K562 (cell line): ENCODE results near the gene ERCC6L. TPM values are rescaled to one million over a fixed set of nuclear protein-coding genes. Genes with fewer than 3 reads are reported as not detected.

Experiments
- ARID2 ChIP-seq: fragments of 450-650 bp; IDR thresholded peaks from 2 replicates; pipeline ENCODE4 v1.6.1; 2017; ENCODE audit warnings: antibody characterized with exemption, mild to moderate bottlenecking
- BDP1 ChIP-seq: IDR thresholded peaks from 3 replicates; pipeline ENCODE4 v1.6.1; 2011; ENCODE audit not compliant: insufficient read length, insufficient read depth
- CXXC5 ChIP-seq: fragments of 250-450 bp; sonication (Bioruptor Pico); IDR thresholded peaks from 2 replicates; pipeline ENCODE4 v1.8.0; 2022; ENCODE audit warnings: inconsistent platforms, mild to moderate bottlenecking, moderate library complexity
- ESRRB ChIP-seq: fragments of 250-450 bp; sonication (Bioruptor Pico); IDR thresholded peaks from 2 replicates; pipeline ENCODE4 v1.5.0; 2020; ENCODE audit warnings: mild to moderate bottlenecking, moderate library complexity, borderline replicate concordance
- FOXP1 ChIP-seq: sonication (generic); formaldehyde crosslinking; IDR thresholded peaks from 2 replicates; pipeline ENCODE4 v1.8.0; 2022; ENCODE audit warnings: mild to moderate bottlenecking, missing genetic modification reagents
- GATA2 ChIP-seq: sonication (generic); formaldehyde crosslinking; IDR thresholded peaks from 2 replicates; pipeline ENCODE4 v1.4.0; 2020; ENCODE audit warnings: mild to moderate bottlenecking, missing genetic modification reagents
- HNRNPUL1 ChIP-seq: fragments of 200-400 bp; formaldehyde crosslinking; IDR thresholded peaks from 2 replicates; pipeline ENCODE4 v1.6.1; 2017; ENCODE audit warnings: low read length
- MAZ ChIP-seq, 2 experiments: fragments of 450-650 bp in 1 of 2; sonication (generic) in 1 of 2; formaldehyde crosslinking; IDR thresholded peaks in 1 of 2; conservative IDR thresholded peaks in 1 of 2; 2 replicates each; pipeline versions ENCODE4 v1.4.0 to v1.5.0; 2020; ENCODE audit warnings: mild to moderate bottlenecking in 1 of 2, missing genetic modification reagents in 1 of 2
- POLR3A ChIP-seq: IDR thresholded peaks from 2 replicates; pipeline ENCODE4 v1.6.1; 2011; ENCODE audit warnings: borderline replicate concordance, mild to moderate bottlenecking, moderate library complexity; ENCODE audit not compliant: insufficient read length, insufficient read depth; ENCODE audit errors: extremely low read depth
- RBBP5 ChIP-seq: fragments of 200-600 bp; sonication (generic); IDR thresholded peaks from 2 replicates; pipeline ENCODE4 v1.6.1; 2012; ENCODE audit warnings: borderline replicate concordance, mild to moderate bottlenecking, low read length, control low read depth, inconsistent platforms; ENCODE audit not compliant: insufficient read depth, poor library complexity, severe bottlenecking
- TOE1 ChIP-seq, 2 experiments: fragments of 450-650 bp in 1 of 2; sonication (generic) in 1 of 2; formaldehyde crosslinking in 1 of 2; IDR thresholded peaks; 2 replicates each; pipeline versions ENCODE4 v1.7.1 to v1.8.0; 2016 to 2022; ENCODE audit warnings: borderline replicate concordance in 2 of 2, mild to moderate bottlenecking in 2 of 2, antibody characterized with exemption in 1 of 2, inconsistent platforms in 1 of 2, low read depth in 1 of 2, missing genetic modification reagents in 1 of 2, moderate library complexity in 1 of 2
- polyA plus RNA-seq, 8 experiments: library from polyadenylated mRNA; depleted of rRNA in 4 of 8; stranded (reverse) in 5 of 8; unstranded in 3 of 8; fragments of >200 nt; fragmentation: Nextera tagmentation in 2 of 8; fragmentation: Illumina TruSeq in 1 of 8; extraction: Ambion mirVana in 2 of 8; extraction: Trizol in 1 of 8; gene quantifications; 2 replicates each; pipeline versions ENCODE4 v1.2.1 to v1.2.3, GENCODE V29; 2011 to 2014; ENCODE audit warnings: inconsistent platforms in 1 of 8, missing spikeins in 1 of 8
- total RNA-seq, 7 experiments: library from RNA; depleted of rRNA in 6 of 7; stranded (reverse); fragments of >200 nt in 6 of 7; fragmentation: Illumina TruSeq in 2 of 7; extraction: Trizol in 2 of 7; gene quantifications; 2 replicates each; pipeline versions ENCODE4 v1.2.1 to v1.2.3, GENCODE V29; 2011 to 2021; ENCODE audit warnings: low replicate concordance in 1 of 7
- TF ChIP-seq, protein P1 (sequence below), 3 experiments: fragments of 200-800 bp in 1 of 3; sonication (Bioruptor generic) in 1 of 3; sonication (generic) in 1 of 3; formaldehyde crosslinking in 1 of 3; IDR thresholded peaks; 2 replicates each; pipeline versions ENCODE4 v1.6.1 to v1.8.0; 2016 to 2022; ENCODE audit warnings: mild to moderate bottlenecking in 2 of 3, missing compliant biosample characterization in 2 of 3, missing genetic modification characterization in 2 of 3, missing genetic modification reagents in 1 of 3
- TF ChIP-seq, protein P2 (sequence below): fragments of 450-650 bp; IDR thresholded peaks from 2 replicates; pipeline ENCODE4 v1.6.1; 2016; ENCODE audit warnings: mild to moderate bottlenecking, moderate library complexity

The ERCC6L gene
- total and polyA plus RNA-seq, 9 of the 15 experiments (the other 6 are each of a cell fraction or from before 2014, with no cell fraction given): 6.4 to 17.4 (median 11.9) TPM

DNA sequence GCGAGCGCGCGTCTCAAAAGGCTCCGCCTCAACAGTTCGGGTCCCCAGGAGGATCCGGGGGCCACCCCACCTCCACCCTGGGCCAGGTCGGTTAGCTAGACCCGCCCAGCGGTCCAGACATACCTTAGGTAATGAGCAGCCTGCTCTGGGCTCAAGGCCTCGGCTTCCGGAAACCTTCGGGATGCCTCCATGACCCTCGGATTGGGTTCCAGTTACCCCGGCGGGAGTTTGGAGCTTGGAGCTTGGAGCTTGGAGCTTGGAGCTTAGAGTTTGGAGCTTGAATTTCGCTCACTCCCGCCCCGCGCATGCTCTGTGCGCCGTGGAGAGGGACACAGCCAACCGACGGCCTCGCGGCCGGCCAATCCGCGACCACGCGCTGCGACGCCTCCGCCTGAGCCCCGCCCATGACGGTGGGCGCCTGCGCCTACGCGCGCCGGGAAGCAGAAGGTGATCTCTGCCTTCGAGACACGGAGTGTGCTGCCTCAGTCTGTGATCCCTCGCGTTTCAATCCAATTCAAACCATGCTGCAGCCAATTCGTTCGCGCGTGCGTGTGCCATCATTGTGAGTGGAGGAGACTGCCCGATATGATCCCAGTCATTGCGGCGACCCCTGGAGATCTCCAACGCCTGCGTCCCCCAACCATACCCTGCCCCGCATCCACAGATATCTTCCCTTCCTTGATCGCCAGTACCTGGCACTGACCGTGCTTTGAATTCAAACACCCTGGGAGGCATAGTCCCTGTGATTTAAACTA is at the start of gene ERCC6L (continued):
- no peak for TF ChIP-seq FOXP1 (CRISPR knock-in tag)
- peak; percentile 67 for TF ChIP-seq CXXC5 (CRISPR knock-in tag)
- no peak for TF ChIP-seq TOE1 (IDR thresholded peaks at IDR 0.05; ENCODE audit: borderline replicate concordance)
- TF ChIP-seq TOE1 (CRISPR knock-in tag; IDR thresholded peaks at IDR 0.05; ENCODE audit: borderline replicate concordance, low read depth): no peak
- no peak for TF ChIP-seq HNRNPUL1
- no peak for TF ChIP-seq ARID2
- no peak for TF ChIP-seq GATA2 (CRISPR knock-in tag)
- TF ChIP-seq, protein P1, sequence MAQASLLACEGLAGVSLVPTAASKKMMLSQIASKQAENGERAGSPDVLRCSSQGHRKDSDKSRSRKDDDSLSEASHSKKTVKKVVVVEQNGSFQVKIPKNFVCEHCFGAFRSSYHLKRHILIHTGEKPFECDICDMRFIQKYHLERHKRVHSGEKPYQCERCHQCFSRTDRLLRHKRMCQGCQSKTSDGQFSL (CRISPR knock-in tag; IDR thresholded peaks at IDR 0.05): no peak
- TF ChIP-seq, protein P1 (tag; IDR thresholded peaks at IDR 0.05): no peak
- TF ChIP-seq, protein P2, sequence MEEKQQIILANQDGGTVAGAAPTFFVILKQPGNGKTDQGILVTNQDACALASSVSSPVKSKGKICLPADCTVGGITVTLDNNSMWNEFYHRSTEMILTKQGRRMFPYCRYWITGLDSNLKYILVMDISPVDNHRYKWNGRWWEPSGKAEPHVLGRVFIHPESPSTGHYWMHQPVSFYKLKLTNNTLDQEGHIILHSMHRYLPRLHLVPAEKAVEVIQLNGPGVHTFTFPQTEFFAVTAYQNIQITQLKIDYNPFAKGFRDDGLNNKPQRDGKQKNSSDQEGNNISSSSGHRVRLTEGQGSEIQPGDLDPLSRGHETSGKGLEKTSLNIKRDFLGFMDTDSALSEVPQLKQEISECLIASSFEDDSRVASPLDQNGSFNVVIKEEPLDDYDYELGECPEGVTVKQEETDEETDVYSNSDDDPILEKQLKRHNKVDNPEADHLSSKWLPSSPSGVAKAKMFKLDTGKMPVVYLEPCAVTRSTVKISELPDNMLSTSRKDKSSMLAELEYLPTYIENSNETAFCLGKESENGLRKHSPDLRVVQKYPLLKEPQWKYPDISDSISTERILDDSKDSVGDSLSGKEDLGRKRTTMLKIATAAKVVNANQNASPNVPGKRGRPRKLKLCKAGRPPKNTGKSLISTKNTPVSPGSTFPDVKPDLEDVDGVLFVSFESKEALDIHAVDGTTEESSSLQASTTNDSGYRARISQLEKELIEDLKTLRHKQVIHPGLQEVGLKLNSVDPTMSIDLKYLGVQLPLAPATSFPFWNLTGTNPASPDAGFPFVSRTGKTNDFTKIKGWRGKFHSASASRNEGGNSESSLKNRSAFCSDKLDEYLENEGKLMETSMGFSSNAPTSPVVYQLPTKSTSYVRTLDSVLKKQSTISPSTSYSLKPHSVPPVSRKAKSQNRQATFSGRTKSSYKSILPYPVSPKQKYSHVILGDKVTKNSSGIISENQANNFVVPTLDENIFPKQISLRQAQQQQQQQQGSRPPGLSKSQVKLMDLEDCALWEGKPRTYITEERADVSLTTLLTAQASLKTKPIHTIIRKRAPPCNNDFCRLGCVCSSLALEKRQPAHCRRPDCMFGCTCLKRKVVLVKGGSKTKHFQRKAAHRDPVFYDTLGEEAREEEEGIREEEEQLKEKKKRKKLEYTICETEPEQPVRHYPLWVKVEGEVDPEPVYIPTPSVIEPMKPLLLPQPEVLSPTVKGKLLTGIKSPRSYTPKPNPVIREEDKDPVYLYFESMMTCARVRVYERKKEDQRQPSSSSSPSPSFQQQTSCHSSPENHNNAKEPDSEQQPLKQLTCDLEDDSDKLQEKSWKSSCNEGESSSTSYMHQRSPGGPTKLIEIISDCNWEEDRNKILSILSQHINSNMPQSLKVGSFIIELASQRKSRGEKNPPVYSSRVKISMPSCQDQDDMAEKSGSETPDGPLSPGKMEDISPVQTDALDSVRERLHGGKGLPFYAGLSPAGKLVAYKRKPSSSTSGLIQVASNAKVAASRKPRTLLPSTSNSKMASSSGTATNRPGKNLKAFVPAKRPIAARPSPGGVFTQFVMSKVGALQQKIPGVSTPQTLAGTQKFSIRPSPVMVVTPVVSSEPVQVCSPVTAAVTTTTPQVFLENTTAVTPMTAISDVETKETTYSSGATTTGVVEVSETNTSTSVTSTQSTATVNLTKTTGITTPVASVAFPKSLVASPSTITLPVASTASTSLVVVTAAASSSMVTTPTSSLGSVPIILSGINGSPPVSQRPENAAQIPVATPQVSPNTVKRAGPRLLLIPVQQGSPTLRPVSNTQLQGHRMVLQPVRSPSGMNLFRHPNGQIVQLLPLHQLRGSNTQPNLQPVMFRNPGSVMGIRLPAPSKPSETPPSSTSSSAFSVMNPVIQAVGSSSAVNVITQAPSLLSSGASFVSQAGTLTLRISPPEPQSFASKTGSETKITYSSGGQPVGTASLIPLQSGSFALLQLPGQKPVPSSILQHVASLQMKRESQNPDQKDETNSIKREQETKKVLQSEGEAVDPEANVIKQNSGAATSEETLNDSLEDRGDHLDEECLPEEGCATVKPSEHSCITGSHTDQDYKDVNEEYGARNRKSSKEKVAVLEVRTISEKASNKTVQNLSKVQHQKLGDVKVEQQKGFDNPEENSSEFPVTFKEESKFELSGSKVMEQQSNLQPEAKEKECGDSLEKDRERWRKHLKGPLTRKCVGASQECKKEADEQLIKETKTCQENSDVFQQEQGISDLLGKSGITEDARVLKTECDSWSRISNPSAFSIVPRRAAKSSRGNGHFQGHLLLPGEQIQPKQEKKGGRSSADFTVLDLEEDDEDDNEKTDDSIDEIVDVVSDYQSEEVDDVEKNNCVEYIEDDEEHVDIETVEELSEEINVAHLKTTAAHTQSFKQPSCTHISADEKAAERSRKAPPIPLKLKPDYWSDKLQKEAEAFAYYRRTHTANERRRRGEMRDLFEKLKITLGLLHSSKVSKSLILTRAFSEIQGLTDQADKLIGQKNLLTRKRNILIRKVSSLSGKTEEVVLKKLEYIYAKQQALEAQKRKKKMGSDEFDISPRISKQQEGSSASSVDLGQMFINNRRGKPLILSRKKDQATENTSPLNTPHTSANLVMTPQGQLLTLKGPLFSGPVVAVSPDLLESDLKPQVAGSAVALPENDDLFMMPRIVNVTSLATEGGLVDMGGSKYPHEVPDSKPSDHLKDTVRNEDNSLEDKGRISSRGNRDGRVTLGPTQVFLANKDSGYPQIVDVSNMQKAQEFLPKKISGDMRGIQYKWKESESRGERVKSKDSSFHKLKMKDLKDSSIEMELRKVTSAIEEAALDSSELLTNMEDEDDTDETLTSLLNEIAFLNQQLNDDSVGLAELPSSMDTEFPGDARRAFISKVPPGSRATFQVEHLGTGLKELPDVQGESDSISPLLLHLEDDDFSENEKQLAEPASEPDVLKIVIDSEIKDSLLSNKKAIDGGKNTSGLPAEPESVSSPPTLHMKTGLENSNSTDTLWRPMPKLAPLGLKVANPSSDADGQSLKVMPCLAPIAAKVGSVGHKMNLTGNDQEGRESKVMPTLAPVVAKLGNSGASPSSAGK: peak; percentile 89
- no peak for TF ChIP-seq BDP1
- TF ChIP-seq POLR3A: no peak
- peak in 1 of 2 experiments; percentile 49; a peak in 2 of 4 replicates for TF ChIP-seq MAZ (CRISPR knock-in tag; conservative IDR thresholded peaks at IDR 0.05 in 1 of 2, IDR thresholded peaks at IDR 0.05 in 1 of 2)
- no peak for TF ChIP-seq ESRRB (CRISPR knock-in tag)
- TF ChIP-seq RBBP5: peak; percentile 83
